ENCODE data around the gene IFT43.

Gene IFT43

GRCh38 chr14:76089575-76089974 lies 104.0 kb downstream of the IFT43 start:
- TF ChIP-seq CTCF (IDR thresholded peaks at IDR 0.05), result no peak
- no peak overlapping the region for H3K4me3 ChIP-seq
- H3K27ac ChIP-seq, result no peak overlapping the region
- no peak for DNase-seq (ENCODE audit: low spot score)

- no peak overlapping the region for H3K4me3 ChIP-seq
- no peak for DNase-seq (ENCODE audit: low spot score)
- TF ChIP-seq CTCF (IDR thresholded peaks at IDR 0.05), result no peak
- no peak overlapping the region for H3K27ac ChIP-seq
Observed at GRCh38 chr14:76090616-76091391, 105.2 kb downstream of the IFT43 start.

- no peak for TF ChIP-seq CTCF (IDR thresholded peaks at IDR 0.05)
- DNase-seq (ENCODE audit: low spot score), result no peak
- Histone ChIP-seq H3K27ac (no peak overlapping the region), H3K4me3 (no peak overlapping the region)
Observed at GRCh38 chr14:76093077-76093476, 107.5 kb downstream of the IFT43 start.

- no peak for DNase-seq (ENCODE audit: low spot score)
- Histone ChIP-seq H3K4me3 (no peak overlapping the region), H3K27ac (no peak overlapping the region)
- no peak for TF ChIP-seq CTCF (IDR thresholded peaks at IDR 0.05)
Observed at GRCh38 chr14:76096257-76096656, 110.7 kb downstream of the IFT43 start.

- no peak for TF ChIP-seq CTCF (IDR thresholded peaks at IDR 0.05)
- Histone ChIP-seq H3K4me3 (no peak overlapping the region), H3K27ac (no peak overlapping the region)
- no peak for DNase-seq (ENCODE audit: low spot score)
Observed at GRCh38 chr14:76097547-76097946, 112.0 kb downstream of the IFT43 start.

- H3K27ac ChIP-seq, result no peak overlapping the region
- no peak overlapping the region for H3K4me3 ChIP-seq
- DNase-seq (ENCODE audit: low spot score), result no peak
- no peak for TF ChIP-seq CTCF (IDR thresholded peaks at IDR 0.05)
Observed at GRCh38 chr14:76098047-76098446, 112.5 kb downstream of the IFT43 start.

Data from coronary artery (tissue), 2 donors.